ENCODE data around the gene KCNMA1. TPM values are rescaled to one million over a fixed set of nuclear protein-coding genes. Genes with fewer than 3 reads are reported as not detected.

The KCNMA1 gene
- total RNA-seq, 1 donor from 2014 or later: 30.1 TPM

DNA sequence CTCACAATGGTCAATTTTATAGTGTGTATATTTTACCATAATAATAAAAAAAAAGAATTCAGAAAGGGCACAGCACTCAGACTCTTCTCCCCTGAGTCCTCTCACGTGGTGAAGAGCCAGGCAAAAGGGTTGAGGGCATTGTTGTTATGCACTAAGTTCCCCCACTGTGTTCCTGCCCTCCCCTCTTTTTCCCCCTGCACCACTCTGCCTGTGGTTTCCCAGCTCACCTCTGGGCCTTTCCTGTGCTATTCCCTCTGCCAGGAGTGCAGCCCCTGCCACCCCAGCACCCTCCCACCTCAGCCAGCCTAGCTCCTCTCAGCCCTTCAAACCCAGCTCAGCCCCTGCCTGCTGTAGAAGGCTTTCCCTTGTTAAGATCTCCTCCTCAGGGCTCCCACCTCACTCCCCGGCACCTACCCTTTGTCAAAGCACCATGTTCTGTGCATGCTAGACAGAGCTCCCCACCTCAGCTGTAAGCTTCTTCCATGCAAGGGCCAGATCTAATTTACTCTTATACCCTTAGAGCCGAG is 108.5 kb downstream of the KCNMA1 start:
- no peak overlapping the region for H3K4me3 Mint-ChIP-seq
- H3K27me3 Mint-ChIP-seq: peaks cover 6% of the 10 kb centered on the region
- DNase-seq (ENCODE audit: extremely low spot score, unreplicated experiment): no peak
- H3K27ac Mint-ChIP-seq: no peak overlapping the region
- no peaks in the 10 kb centered on the region for H3K36me3 Mint-ChIP-seq
- TF ChIP-seq CTCF (conservative IDR thresholded peaks at IDR 0.05): no peak
- no peaks in the 10 kb centered on the region for H3K9me3 Mint-ChIP-seq
- H3K4me1 Mint-ChIP-seq (ENCODE audit: unreplicated experiment): peaks cover 48% of the 10 kb centered on the region

- DNase-seq (ENCODE audit: extremely low spot score, unreplicated experiment): no peak
- H3K4me1 Mint-ChIP-seq (ENCODE audit: unreplicated experiment): peaks cover 36% of the 10 kb centered on the region
- H3K4me3 Mint-ChIP-seq: no peak overlapping the region
- no peaks in the 10 kb centered on the region for H3K9me3 Mint-ChIP-seq
- TF ChIP-seq CTCF (conservative IDR thresholded peaks at IDR 0.05): no peak
- H3K27ac Mint-ChIP-seq: no peak overlapping the region
- peaks cover 7% of the 10 kb centered on the region for H3K27me3 Mint-ChIP-seq
- no peaks in the 10 kb centered on the region for H3K36me3 Mint-ChIP-seq
These were observed 109.8 kb downstream of the KCNMA1 start for GRCh38 chr10:77527839-77528238.

- no peaks in the 10 kb centered on the region for H3K9me3 Mint-ChIP-seq
- peaks cover 9% of the 10 kb centered on the region for H3K27me3 Mint-ChIP-seq
- no peak for DNase-seq (ENCODE audit: extremely low spot score, unreplicated experiment)
- no peak for TF ChIP-seq CTCF (conservative IDR thresholded peaks at IDR 0.05)
- no peak overlapping the region for H3K27ac Mint-ChIP-seq
- no peak overlapping the region for H3K4me3 Mint-ChIP-seq
- H3K4me1 Mint-ChIP-seq (ENCODE audit: unreplicated experiment): peaks cover 33% of the 10 kb centered on the region
- no peaks in the 10 kb centered on the region for H3K36me3 Mint-ChIP-seq
These were observed 110.6 kb downstream of the KCNMA1 start for GRCh38 chr10:77526868-77527617.

- Mint-ChIP-seq H3K4me1 (ENCODE audit: unreplicated experiment) (peaks cover 13% of the 10 kb centered on the region), H3K4me3 (no peak overlapping the region), H3K9me3 (no peaks in the 10 kb centered on the region), H3K27ac (no peak overlapping the region), H3K27me3 (peaks cover 3% of the 10 kb centered on the region), H3K36me3 (no peaks in the 10 kb centered on the region)
- TF ChIP-seq CTCF (conservative IDR thresholded peaks at IDR 0.05): no peak
- no peak for DNase-seq (ENCODE audit: extremely low spot score, unreplicated experiment)
These were observed 113.3 kb downstream of the KCNMA1 start for GRCh38 chr10:77524281-77524711.

- TF ChIP-seq CTCF (conservative IDR thresholded peaks at IDR 0.05): no peak
- peaks cover 14% of the 10 kb centered on the region for H3K27me3 Mint-ChIP-seq
- H3K27ac Mint-ChIP-seq: no peak overlapping the region
- DNase-seq (ENCODE audit: extremely low spot score, unreplicated experiment): no peak
- H3K36me3 Mint-ChIP-seq: no peaks in the 10 kb centered on the region
- H3K4me3 Mint-ChIP-seq: no peak overlapping the region
- peaks cover 8% of the 10 kb centered on the region for H3K4me1 Mint-ChIP-seq (ENCODE audit: unreplicated experiment)
- no peaks in the 10 kb centered on the region for H3K9me3 Mint-ChIP-seq
These were observed 115.3 kb downstream of the KCNMA1 start for GRCh38 chr10:77522268-77522809.
